Measurements from ENCODE around the gene TNFAIP2. TPM values are rescaled to one million over a fixed set of nuclear protein-coding genes. Genes with fewer than 3 reads are reported as not detected.

Gene TNFAIP2
- total and polyA plus RNA-seq, 9 of the 15 experiments (the other 6 are each of a cell fraction or from before 2014, with no cell fraction given) = 22.6 to 68.6 (median 44.6) TPM

DNA sequence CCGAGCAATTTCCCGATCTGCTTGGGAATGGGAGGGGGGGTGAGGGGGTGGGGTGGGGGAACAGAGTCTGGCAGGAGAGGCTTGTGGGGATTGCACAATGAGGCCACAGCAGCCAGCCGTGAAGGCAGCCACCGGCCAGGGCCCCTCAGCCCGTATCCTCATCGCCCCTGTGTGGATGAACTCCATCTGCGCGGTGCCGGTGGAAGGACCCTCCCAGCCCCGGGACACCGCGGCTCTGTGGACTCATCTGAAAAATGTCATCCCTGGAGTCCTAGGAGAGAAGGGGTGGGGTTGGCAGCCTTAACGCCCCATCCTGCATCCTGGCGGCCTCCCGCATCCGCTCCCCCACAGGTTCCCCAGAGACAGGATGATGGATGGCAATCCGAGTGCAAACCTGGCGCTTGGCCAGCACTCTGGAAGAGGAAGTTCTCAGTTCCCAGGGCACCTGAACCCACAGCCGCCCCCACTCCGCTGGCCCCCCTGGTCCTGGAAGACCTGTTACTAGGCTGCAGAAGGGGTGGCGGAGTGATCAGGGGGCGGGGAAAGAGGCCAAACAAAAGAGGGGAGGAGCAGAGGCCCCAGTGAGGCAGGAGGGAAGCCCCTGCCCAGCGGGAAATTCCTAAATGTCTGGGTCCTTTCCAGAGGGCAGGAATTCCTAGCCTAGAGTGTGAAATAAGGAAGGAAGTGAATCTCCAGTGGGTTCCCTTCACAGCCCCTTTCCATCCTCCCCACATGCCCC lies 1.2 kb upstream of the TNFAIP2 start (continued):
- TF ChIP-seq, protein P1, sequence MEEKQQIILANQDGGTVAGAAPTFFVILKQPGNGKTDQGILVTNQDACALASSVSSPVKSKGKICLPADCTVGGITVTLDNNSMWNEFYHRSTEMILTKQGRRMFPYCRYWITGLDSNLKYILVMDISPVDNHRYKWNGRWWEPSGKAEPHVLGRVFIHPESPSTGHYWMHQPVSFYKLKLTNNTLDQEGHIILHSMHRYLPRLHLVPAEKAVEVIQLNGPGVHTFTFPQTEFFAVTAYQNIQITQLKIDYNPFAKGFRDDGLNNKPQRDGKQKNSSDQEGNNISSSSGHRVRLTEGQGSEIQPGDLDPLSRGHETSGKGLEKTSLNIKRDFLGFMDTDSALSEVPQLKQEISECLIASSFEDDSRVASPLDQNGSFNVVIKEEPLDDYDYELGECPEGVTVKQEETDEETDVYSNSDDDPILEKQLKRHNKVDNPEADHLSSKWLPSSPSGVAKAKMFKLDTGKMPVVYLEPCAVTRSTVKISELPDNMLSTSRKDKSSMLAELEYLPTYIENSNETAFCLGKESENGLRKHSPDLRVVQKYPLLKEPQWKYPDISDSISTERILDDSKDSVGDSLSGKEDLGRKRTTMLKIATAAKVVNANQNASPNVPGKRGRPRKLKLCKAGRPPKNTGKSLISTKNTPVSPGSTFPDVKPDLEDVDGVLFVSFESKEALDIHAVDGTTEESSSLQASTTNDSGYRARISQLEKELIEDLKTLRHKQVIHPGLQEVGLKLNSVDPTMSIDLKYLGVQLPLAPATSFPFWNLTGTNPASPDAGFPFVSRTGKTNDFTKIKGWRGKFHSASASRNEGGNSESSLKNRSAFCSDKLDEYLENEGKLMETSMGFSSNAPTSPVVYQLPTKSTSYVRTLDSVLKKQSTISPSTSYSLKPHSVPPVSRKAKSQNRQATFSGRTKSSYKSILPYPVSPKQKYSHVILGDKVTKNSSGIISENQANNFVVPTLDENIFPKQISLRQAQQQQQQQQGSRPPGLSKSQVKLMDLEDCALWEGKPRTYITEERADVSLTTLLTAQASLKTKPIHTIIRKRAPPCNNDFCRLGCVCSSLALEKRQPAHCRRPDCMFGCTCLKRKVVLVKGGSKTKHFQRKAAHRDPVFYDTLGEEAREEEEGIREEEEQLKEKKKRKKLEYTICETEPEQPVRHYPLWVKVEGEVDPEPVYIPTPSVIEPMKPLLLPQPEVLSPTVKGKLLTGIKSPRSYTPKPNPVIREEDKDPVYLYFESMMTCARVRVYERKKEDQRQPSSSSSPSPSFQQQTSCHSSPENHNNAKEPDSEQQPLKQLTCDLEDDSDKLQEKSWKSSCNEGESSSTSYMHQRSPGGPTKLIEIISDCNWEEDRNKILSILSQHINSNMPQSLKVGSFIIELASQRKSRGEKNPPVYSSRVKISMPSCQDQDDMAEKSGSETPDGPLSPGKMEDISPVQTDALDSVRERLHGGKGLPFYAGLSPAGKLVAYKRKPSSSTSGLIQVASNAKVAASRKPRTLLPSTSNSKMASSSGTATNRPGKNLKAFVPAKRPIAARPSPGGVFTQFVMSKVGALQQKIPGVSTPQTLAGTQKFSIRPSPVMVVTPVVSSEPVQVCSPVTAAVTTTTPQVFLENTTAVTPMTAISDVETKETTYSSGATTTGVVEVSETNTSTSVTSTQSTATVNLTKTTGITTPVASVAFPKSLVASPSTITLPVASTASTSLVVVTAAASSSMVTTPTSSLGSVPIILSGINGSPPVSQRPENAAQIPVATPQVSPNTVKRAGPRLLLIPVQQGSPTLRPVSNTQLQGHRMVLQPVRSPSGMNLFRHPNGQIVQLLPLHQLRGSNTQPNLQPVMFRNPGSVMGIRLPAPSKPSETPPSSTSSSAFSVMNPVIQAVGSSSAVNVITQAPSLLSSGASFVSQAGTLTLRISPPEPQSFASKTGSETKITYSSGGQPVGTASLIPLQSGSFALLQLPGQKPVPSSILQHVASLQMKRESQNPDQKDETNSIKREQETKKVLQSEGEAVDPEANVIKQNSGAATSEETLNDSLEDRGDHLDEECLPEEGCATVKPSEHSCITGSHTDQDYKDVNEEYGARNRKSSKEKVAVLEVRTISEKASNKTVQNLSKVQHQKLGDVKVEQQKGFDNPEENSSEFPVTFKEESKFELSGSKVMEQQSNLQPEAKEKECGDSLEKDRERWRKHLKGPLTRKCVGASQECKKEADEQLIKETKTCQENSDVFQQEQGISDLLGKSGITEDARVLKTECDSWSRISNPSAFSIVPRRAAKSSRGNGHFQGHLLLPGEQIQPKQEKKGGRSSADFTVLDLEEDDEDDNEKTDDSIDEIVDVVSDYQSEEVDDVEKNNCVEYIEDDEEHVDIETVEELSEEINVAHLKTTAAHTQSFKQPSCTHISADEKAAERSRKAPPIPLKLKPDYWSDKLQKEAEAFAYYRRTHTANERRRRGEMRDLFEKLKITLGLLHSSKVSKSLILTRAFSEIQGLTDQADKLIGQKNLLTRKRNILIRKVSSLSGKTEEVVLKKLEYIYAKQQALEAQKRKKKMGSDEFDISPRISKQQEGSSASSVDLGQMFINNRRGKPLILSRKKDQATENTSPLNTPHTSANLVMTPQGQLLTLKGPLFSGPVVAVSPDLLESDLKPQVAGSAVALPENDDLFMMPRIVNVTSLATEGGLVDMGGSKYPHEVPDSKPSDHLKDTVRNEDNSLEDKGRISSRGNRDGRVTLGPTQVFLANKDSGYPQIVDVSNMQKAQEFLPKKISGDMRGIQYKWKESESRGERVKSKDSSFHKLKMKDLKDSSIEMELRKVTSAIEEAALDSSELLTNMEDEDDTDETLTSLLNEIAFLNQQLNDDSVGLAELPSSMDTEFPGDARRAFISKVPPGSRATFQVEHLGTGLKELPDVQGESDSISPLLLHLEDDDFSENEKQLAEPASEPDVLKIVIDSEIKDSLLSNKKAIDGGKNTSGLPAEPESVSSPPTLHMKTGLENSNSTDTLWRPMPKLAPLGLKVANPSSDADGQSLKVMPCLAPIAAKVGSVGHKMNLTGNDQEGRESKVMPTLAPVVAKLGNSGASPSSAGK (IDR thresholded peaks at IDR 0.05) = no peak
- TF ChIP-seq TRIM25 (IDR thresholded peaks at IDR 0.05; ENCODE audit: borderline replicate concordance) (no peak), SMARCA5 (IDR thresholded peaks at IDR 0.05) (no peak), SPI1 (IDR thresholded peaks at IDR 0.05; ENCODE audit: borderline replicate concordance, low read depth, low read length) (peak; percentile 52; the same call in 1 of the 2 replicates), ZNF316 (IDR thresholded peaks at IDR 0.05) (no peak), HNRNPL (IDR thresholded peaks at IDR 0.05; ENCODE audit: low read depth, low read length) (no peak), MEIS2 (IDR thresholded peaks at IDR 0.05; ENCODE audit: partially characterized antibody) (peak; percentile 100), COPS2 (conservative IDR thresholded peaks at IDR 0.05) (no peak), KAT8 (IDR thresholded peaks at IDR 0.05; ENCODE audit: low read depth) (no peak)
- TF ChIP-seq, protein P2, sequence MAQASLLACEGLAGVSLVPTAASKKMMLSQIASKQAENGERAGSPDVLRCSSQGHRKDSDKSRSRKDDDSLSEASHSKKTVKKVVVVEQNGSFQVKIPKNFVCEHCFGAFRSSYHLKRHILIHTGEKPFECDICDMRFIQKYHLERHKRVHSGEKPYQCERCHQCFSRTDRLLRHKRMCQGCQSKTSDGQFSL (CRISPR knock-in tag; IDR thresholded peaks at IDR 0.05) = peak; percentile 88
- TF ChIP-seq, protein P2 (tag; IDR thresholded peaks at IDR 0.05) = peak in 1 of 2 experiments; percentile 72; a peak in 2 of 4 replicates

All from K562 (cell line).